Stimulated activated naive CD4-positive, alpha-beta T cell (primary cell): ENCODE data around the gene CAPZB.
A peak's percentile ranks its signal among the peaks of the same experiment; 100 is the strongest.
"Not testable (repeated sequence)": the region's sequence is repeated elsewhere in the genome, so short reads cannot be mapped to it uniquely, and the experiment has no call there.

Experiments used
- DNase-seq, 6 experiments: peaks; one replicate each; lab custom pipeline; 2025; lab: John Stamatoyannopoulos, UW

The CAPZB gene

GRCh38 chr1:19485362-19486187, at the start of gene CAPZB:
CAPZB (minus strand) TSS chr1:19485539; CDS start chr1:19485438, 101 bp downstream.
- peak; percentile 87 to 97 (median 92) for DNase-seq

DNA sequence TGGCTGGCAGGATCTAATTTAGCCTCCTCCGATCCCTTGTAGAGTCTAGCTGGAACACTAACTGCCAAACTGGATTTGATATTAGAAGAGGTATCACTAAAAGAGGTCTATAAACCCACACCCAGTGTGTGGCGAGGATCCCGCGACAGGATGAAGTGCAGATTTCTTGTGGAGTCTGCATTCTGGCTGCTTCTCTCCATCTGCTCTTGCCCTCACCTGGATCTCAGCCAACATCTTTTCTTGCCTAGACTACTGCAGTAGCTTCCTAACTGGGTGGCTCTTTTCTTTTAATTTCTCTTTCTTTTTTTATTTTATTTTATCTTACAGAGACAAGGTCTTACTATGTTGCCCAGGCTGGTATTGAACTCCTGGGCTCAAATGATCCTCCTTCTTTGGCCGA, 48.9 kb upstream of the CAPZB start:
- DNase-seq = no peak

GRCh38 chr1:19533626-19534025, 48.3 kb upstream of the CAPZB start:
- DNase-seq = no peak

GRCh38 chr1:19532519-19532918, 47.2 kb upstream of the CAPZB start:
- DNase-seq = no peak

DNA sequence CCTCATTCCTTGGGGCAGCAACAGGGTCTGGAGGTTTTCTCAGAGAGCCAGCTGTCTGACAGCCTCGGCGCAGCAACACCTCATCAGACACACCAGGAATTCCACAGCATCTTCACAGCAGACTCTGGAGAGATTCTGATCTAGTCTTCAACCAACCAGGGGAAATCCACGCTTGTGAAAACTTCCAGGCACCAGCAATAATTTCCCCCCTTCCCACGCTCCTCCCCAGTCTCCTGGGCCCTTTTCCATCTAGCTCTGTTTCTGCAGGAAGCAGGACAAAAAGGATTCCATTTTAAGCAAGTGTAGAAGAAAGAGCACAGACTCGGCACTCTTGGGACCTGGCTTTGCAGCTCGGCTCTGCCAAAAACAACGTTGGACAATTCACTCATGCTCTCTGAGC, 44.3 kb upstream of the CAPZB start:
- DNase-seq = no peak

DNA sequence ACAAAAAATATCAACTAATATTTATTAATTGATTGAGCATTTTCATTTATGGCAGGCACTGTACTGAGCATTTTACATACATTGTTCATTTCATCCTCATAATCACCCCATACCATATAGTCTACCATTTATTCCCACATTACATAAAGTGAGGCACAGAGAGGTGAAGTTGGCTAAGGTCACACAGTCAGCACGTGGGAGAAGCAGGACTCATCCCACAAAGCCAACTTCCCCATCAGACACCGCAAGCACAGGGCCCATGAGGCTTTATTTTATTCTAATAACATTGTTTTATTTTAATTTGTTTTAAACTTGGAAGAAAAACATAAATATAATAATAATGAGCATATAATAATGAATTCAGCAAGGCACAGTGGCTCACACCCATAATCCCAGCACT, 43.1 kb upstream of the CAPZB start:
- DNase-seq = no peak

DNA sequence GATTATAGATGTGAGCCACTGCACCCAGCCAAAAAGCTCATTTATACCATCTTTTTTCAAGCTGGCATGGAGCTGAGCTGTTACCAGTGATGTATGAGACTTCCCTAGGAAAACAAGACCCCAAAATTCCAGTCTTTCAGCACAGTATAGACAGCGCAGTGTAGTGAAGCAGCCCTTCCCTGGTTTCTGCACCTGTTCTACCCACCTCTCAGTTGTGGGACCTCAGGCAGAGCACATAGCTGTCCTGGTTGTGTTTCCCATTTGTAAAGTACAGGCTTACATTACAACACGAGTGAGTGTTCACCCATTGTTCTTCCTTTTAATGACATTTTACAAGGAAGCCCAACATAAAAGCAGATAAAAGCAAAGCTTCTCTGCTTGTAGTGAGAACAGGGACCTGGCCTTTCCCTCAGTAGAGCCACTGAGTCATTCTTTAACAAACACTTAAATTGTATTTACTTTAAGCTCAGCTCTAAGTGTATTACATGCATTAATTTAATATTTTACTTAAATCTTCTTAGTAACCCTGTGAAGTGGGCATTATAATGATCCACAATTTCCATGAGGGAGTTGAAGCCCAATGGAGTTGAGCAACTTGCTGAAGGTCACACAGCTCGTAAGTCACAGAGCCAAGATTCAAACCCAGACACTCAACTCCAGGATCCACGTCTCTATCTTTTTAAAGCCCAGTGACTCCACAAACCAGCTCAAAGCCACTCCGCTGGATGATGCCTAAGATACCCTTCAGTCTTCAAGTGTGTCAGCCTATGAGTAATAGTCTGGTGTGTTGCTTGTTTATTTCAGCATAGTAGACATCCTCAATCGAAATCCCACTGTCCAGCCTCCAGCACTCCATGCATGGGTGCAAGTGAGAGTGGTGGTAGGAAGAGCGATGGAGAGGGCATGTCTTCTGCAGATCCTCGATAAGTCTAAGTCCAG, 40.5 kb upstream of the CAPZB start:
- DNase-seq = no peak

- DNase-seq = no peak
These were observed 39.5 kb upstream of the CAPZB start for GRCh38 chr1:19524791-19525190.

- DNase-seq = not testable (repeated sequence)
These were observed 37.2 kb upstream of the CAPZB start for GRCh38 chr1:19522570-19522969.

DNA sequence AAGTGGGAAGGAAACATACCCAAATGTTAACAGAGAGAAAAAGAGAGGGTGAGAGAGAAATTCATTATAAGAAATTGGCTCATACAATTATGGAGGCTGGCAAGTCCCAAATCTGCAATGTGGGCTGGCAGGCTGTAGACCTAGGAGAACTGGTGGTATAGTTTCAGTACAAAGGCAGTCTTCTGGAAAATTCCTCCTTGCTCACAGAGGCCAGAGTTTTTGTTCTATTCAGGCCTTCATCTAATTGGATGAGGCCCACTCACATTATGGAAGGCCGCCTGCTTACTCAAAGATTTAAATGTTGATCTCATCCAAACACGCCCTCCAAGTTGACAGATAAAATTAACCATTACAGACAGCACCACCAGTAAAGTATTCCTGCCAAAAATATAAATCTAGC, 36.1 kb upstream of the CAPZB start:
- DNase-seq = no peak

GRCh38 chr1:19517017-19517416, 31.7 kb upstream of the CAPZB start:
- no peak for DNase-seq

- DNase-seq = no peak
These were observed 29.9 kb upstream of the CAPZB start for GRCh38 chr1:19515201-19515600.

- no peak for DNase-seq
These were observed 29.1 kb upstream of the CAPZB start for GRCh38 chr1:19514391-19514831.

GRCh38 chr1:19512545-19512944, 27.2 kb upstream of the CAPZB start:
- no peak for DNase-seq

GRCh38 chr1:19511116-19511515, 25.8 kb upstream of the CAPZB start:
- no peak for DNase-seq

GRCh38 chr1:19509647-19510046, 24.3 kb upstream of the CAPZB start:
- DNase-seq = not testable (repeated sequence)

DNA sequence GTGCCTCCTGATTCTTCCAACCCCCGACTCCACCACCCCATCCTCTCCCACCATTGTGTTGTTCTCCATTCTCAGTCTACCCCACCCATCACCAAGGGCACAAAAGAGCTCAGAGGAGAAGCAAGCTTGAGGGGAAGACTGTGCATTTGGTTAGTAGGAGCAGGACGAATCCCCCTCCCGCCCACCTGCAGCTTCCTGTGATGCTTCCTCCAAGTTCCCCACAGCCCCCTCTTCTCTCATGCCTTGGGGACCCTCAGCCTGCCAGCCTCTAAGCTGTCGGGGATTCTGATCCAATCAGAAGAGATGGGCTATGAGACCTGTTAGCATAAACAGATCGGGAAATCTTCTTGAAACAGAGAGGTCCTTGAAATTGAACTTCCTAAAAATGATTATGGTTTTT, 22.2 kb upstream of the CAPZB start:
- no peak for DNase-seq

GRCh38 chr1:19505693-19506457, 20.5 kb upstream of the CAPZB start:
- no peak for DNase-seq

GRCh38 chr1:19504796-19505692, 19.7 kb upstream of the CAPZB start:
- DNase-seq = no peak

DNA sequence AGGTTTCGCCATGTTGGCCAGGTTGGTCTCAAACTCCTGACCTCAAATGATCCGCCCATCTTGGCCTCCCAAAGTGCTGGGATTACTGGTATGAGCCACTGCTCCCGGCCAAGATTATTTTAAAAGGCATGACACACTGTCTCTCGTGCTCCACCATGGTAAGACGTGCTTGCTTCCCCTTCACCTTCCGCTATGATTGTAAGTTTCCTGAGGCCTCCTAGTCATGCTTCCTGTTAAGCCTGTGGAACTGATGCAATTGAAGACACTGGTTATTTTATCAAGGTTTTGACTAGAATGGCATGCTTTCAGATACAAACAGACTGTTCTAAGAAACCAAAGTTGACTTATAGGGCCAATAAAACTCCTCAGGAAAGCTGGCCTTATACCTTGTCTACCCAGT, 16.9 kb upstream of the CAPZB start:
- DNase-seq = not testable (repeated sequence)

GRCh38 chr1:19499887-19500286, 14.5 kb upstream of the CAPZB start:
- not testable (repeated sequence) for DNase-seq
